GM21447 (cell line): ENCODE measurements around the gene BUB1B.

Experiments
- ATAC-seq: cut with Tn5 transposase; IDR thresholded peaks from one replicate; pipeline ENCODE4 v1.9.1; 2021; ENCODE audit not compliant: unreplicated experiment

Gene BUB1B

GRCh38 chr15:40252438-40253166, 91.7 kb downstream of the BUB1B start:
- ATAC-seq, result no peak

DNA sequence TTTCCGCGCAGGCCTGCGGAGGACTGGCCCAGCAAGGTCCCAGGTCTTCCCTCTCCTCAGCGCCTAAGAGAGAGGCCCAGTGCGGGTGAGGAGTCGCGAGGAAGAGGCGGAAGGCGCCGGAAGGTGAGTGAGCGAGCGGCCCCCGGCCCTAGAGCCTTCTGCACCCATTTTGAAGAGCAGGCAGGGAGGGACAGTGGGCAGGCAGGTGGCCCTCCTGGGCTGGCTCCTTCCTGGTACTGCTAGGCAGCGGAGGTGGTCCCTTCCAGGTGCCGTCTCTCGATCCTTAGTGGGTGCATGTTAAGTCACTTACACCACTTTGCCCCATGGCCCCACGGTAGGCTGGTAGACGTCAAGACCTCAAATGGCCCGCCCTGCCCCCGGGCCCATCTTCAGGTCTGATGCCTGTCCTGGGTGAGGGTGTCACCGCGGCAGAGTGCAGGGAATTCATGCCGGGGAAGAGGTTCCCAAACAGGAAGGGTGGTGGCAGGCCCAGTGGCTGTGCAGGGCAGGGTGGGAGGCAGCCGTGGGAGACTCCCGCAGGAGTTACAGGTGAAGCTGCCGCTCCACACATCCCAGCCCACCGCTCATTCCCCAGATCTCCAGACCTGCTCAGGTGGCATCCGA, 92.4 kb downstream of the BUB1B start:
- no peak for ATAC-seq

- ATAC-seq, result no peak
These were observed 93.6 kb downstream of the BUB1B start for GRCh38 chr15:40254452-40254851.

- ATAC-seq, result no peak
These were observed 94.2 kb downstream of the BUB1B start for GRCh38 chr15:40255033-40255432.

- ATAC-seq, result no peak
These were observed 95.9 kb downstream of the BUB1B start for GRCh38 chr15:40256638-40257235.

DNA sequence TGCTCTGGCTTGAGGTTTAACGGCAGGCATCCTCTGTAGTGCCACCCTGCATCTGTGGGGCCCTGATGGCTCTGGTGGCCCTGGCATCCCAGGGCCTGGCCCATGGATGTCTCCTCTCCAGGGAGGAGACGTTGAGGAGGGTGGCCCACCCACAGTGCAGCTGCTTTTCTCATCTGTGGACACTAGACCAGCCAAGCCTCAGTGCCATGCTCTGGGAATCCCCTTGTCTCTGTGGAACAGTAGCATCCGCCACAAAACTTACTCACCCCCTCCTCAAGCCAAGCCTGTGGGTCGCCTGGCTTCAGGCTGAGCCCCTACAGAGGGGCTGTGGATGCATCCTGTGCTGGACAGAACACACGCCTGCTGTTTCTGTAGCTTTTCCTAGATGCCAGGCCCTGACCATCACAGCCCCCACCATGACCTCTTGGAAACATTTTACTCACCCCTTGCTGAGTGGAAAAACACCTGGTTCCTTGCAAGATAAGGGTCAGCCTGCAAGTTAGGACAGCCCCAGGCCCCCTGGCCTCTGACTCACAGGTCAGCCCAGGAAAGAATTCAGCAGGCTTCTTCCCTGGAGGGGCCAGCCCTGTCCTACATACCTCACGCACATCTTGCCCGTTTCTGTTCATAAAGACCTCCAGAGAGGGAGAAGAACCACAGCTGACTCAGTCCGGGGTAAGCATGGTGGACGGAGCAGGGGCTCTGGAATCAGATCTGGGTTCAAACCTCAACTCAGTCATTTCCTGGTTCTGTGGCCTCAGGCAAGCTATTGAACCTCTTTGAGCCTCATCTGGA, 97.0 kb downstream of the BUB1B start:
- ATAC-seq, result no peak

- no peak for ATAC-seq
These were observed 97.7 kb downstream of the BUB1B start for GRCh38 chr15:40258544-40258943.

- no peak for ATAC-seq
These were observed 98.2 kb downstream of the BUB1B start for GRCh38 chr15:40259021-40259420.

GRCh38 chr15:40263024-40263754, 102.3 kb downstream of the BUB1B start:
- ATAC-seq, result no peak

DNA sequence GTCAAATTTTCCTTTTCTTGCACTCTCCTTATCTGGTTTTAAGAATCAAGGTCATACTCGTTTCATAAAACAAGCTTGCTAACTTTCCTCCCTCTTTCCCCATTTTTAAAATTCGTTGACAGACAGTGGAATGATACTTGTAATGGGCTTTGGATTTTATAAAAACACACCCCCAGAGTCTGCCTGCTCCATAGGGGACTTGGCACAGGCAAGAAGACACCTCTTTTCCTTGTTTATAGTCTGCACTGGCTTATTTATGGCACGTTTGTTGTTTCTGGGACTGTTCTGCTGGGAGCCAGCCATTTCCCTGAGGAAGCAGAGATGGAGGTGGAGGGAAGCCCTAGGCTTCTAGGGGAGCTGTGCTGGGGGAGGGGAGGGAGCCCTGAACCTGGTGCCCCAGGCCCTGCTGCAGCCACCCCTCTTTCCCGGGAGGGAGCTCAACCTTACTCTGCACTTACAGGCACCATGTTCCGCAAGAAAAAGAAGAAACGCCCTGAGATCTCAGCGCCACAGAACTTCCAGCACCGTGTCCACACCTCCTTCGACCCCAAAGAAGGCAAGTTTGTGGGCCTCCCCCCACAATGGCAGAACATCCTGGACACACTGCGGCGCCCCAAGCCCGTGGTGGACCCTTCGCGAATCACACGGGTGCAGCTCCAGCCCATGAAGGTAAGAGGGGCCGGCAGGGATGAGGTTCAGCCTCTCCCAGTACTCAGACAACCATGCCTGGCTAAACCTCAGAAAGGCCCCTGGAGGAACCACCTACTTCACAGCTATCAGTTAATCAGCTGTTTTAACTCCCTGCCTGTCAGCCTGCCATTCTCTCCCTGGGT, 103.7 kb downstream of the BUB1B start:
- no peak for ATAC-seq

DNA sequence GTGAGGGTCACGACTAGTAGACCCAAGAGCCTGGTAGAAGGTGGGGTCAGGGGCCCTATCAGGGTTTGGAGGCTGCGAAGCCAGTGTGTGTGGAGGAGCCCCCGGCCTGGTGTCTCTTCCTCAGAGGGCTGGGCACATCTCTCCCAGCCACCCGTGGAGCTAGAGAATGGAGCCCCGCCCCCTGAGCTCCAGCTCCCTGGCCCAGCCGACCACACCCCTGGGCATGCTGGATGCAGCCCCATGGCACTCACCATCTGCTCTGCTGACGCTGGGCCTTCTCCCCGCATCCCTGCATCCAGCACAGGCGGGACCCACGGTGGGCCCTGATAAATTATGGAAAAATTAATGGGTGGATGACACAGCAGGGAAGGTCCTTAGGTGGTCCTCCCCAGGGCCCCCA, 104.5 kb downstream of the BUB1B start:
- ATAC-seq, result no peak

GRCh38 chr15:40265875-40266274, 105.0 kb downstream of the BUB1B start:
- no peak for ATAC-seq

- ATAC-seq, result no peak
These were observed 106.0 kb downstream of the BUB1B start for GRCh38 chr15:40266828-40267304.

- ATAC-seq, result no peak
These were observed 106.8 kb downstream of the BUB1B start for GRCh38 chr15:40267670-40268069.

- ATAC-seq, result no peak
These were observed 108.7 kb downstream of the BUB1B start for GRCh38 chr15:40269604-40270003.

GRCh38 chr15:40270246-40270995, 109.6 kb downstream of the BUB1B start:
- ATAC-seq, result no peak
